SK-N-SH (cell line): Measurements from ENCODE around the gene EMP1. TPM values are rescaled to one million over a fixed set of nuclear protein-coding genes. Genes with fewer than 3 reads are reported as not detected.

Source experiments
- CTCF ChIA-PET: fragments of 300-600, 350-600 bp; formaldehyde crosslinking; extraction: SDS; loops from one replicate; lab custom pipeline; 2021; lab: Yijun Ruan, JAX
- POLR2A ChIA-PET: fragments of 350-600 bp; sonication (Branson Sonifier 250); formaldehyde crosslinking; extraction: SDS; loops from one replicate; lab custom pipeline; 2020; ENCODE audit warnings: antibody characterized with exemption, inconsistent platforms; lab: Yijun Ruan, JAX
- DNase-seq: peaks from one replicate; pipeline ENCODE4 v3.0.0; 2012
- H2AFZ ChIP-seq: fragments of 200-600 bp; sonication (generic); 2 replicates; pipeline ENCODE4 v1.8.1; 2016; ENCODE audit warnings: antibody characterized with exemption, mild to moderate bottlenecking, low read depth
- H3F3A ChIP-seq: fragments of 200-600 bp; sonication (generic); replicated peaks from 2 replicates; pipeline ENCODE3; 2016; ENCODE audit warnings: antibody characterized with exemption, mild to moderate bottlenecking; ENCODE audit not compliant: insufficient read depth
- H3K27ac ChIP-seq, 2 experiments: fragments of 200-500 bp in 1 of 2; fragments of 200-600 bp in 1 of 2; sonication (Bioruptor generic) in 1 of 2; sonication (generic), shearing (Covaris generic) in 1 of 2; 2 replicates each; pipeline versions ENCODE4 v1.5.1 to v1.6.1; 2014 to 2016; ENCODE audit warnings: low read depth in 2 of 2, inconsistent platforms in 1 of 2, low read length in 1 of 2, mild to moderate bottlenecking in 1 of 2, mixed read lengths in 1 of 2
- H3K27me3 ChIP-seq: fragments of 200-600 bp; sonication (generic), shearing (Covaris generic); 2 replicates; pipeline ENCODE4 v1.6.1; 2016; ENCODE audit warnings: mixed run types; ENCODE audit not compliant: insufficient read depth
- H3K36me3 ChIP-seq, 2 experiments: fragments of 200-500 bp in 1 of 2; fragments of 200-600 bp in 1 of 2; sonication (Bioruptor generic) in 1 of 2; sonication (generic) in 1 of 2; replicated peaks in 1 of 2; 2 replicates each; pipeline versions ENCODE3 to v1.5.1; 2014 to 2016; ENCODE audit warnings: low read length in 1 of 2, mild to moderate bottlenecking in 1 of 2; ENCODE audit not compliant: insufficient read depth in 2 of 2, control insufficient read depth in 1 of 2
- H3K4me1 ChIP-seq, 2 experiments: fragments of 200-500 bp in 1 of 2; fragments of 200-600 bp in 1 of 2; sonication (Bioruptor generic) in 1 of 2; sonication (generic), shearing (Covaris generic) in 1 of 2; 2 replicates each; pipeline versions ENCODE4 v1.5.1 to v1.6.1; 2014 to 2016; ENCODE audit warnings: low read depth in 1 of 2, low read length in 1 of 2, mixed run types in 1 of 2; ENCODE audit not compliant: insufficient read depth in 2 of 2, control insufficient read depth in 1 of 2
- H3K4me2 ChIP-seq: fragments of 200-600 bp; sonication (generic), shearing (Covaris generic); 2 replicates; pipeline ENCODE4 v1.6.1; 2017; ENCODE audit warnings: mixed run types
- H3K4me3 ChIP-seq, 2 experiments: fragments of 200-500 bp in 1 of 2; fragments of 200-600 bp in 1 of 2; sonication (Bioruptor generic) in 1 of 2; sonication (generic), shearing (Covaris generic) in 1 of 2; 2 replicates each; pipeline versions ENCODE4 v1.5.1 to v1.8.1; 2014 to 2016; ENCODE audit warnings: low read depth in 2 of 2, inconsistent platforms in 1 of 2, low read length in 1 of 2, mild to moderate bottlenecking in 1 of 2, mixed read lengths in 1 of 2, moderate library complexity in 1 of 2
- H3K79me2 ChIP-seq: fragments of 200-600 bp; sonication (generic); 2 replicates; pipeline ENCODE4 v1.8.1; 2017; ENCODE audit warnings: mild to moderate bottlenecking; ENCODE audit not compliant: insufficient read depth
- H3K9ac ChIP-seq: fragments of 200-600 bp; sonication (generic); 2 replicates; pipeline ENCODE4 v1.6.1; 2017; ENCODE audit warnings: mixed run types
- H3K9me2 ChIP-seq: fragments of 200-600 bp; sonication (generic); 2 replicates; pipeline ENCODE4 v1.6.1; 2017; ENCODE audit warnings: mixed run types
- H3K9me3 ChIP-seq: fragments of 200-600 bp; sonication (generic); 2 replicates; pipeline ENCODE4 v1.6.1; 2017; ENCODE audit warnings: mixed run types, mild to moderate bottlenecking, moderate library complexity
- H4K20me1 ChIP-seq: fragments of 200-600 bp; sonication (generic); 2 replicates; pipeline ENCODE4 v1.6.1; 2017; ENCODE audit warnings: mild to moderate bottlenecking, mixed run types; ENCODE audit not compliant: insufficient read depth
- CTCF ChIP-seq: fragments of 200-600 bp; sonication (generic); IDR thresholded peaks from 2 replicates; pipeline ENCODE4 v1.6.1; 2017; ENCODE audit warnings: antibody characterized with exemption, mild to moderate bottlenecking, moderate library complexity
- EP300 ChIP-seq, 2 experiments: IDR thresholded peaks; 2 replicates each; pipeline versions ENCODE4 v1.4.0 to v1.6.1; 2012; ENCODE audit warnings: borderline replicate concordance in 1 of 2, low read depth in 1 of 2, low read length in 1 of 2
- FOSL2 ChIP-seq: IDR thresholded peaks from 2 replicates; pipeline ENCODE4 v1.4.0; 2012; ENCODE audit warnings: low read depth, mild to moderate bottlenecking, moderate library complexity, borderline replicate concordance
- GABPA ChIP-seq: IDR thresholded peaks from 2 replicates; pipeline ENCODE4 v1.4.0; 2012; ENCODE audit warnings: low read depth, mild to moderate bottlenecking
- GATA2 ChIP-seq: sonication (generic); formaldehyde crosslinking; IDR thresholded peaks from 2 replicates; pipeline ENCODE4 v1.5.0; 2020; ENCODE audit warnings: mild to moderate bottlenecking, missing genetic modification reagents
- IRF3 ChIP-seq: fragments of 150-350 bp; IDR thresholded peaks from 2 replicates; pipeline ENCODE4 v1.6.1; 2016; ENCODE audit warnings: mild to moderate bottlenecking, low read depth, low read length
- MXI1 ChIP-seq: IDR thresholded peaks from 2 replicates; pipeline ENCODE4 v1.6.1; 2012; ENCODE audit warnings: mild to moderate bottlenecking, low read depth, low read length, improper control_type of control experiment
- NRF1 ChIP-seq: IDR thresholded peaks from 2 replicates; pipeline ENCODE4 v1.6.1; 2012; ENCODE audit warnings: low read depth, mild to moderate bottlenecking, low read length
- PBX3 ChIP-seq: IDR thresholded peaks from 2 replicates; pipeline ENCODE4; 2012
- SIN3A ChIP-seq: IDR thresholded peaks from 2 replicates; pipeline ENCODE4 v1.6.1; 2012; ENCODE audit warnings: low read depth, mild to moderate bottlenecking, low read length, moderate library complexity, borderline replicate concordance
- SMC3 ChIP-seq: IDR thresholded peaks from 2 replicates; pipeline ENCODE4 v1.6.1; 2012; ENCODE audit warnings: low read depth, low read length, improper control_type of control experiment
- TAF1 ChIP-seq: IDR thresholded peaks from 2 replicates; pipeline ENCODE4 v1.6.1; 2012; ENCODE audit warnings: low read depth, mild to moderate bottlenecking, low read length, moderate library complexity, borderline replicate concordance
- TEAD4 ChIP-seq: IDR thresholded peaks from 2 replicates; pipeline ENCODE4 v1.4.0; 2012; ENCODE audit warnings: mild to moderate bottlenecking, borderline replicate concordance; ENCODE audit not compliant: insufficient read depth
- USF1 ChIP-seq: IDR thresholded peaks from 2 replicates; pipeline ENCODE4 v1.4.0; 2012; ENCODE audit warnings: low read depth, borderline replicate concordance
- USF2 ChIP-seq: fragments of 150-350 bp; IDR thresholded peaks from 2 replicates; pipeline ENCODE4 v1.6.1; 2017; ENCODE audit warnings: antibody characterized with exemption, low read length, low read depth, borderline replicate concordance
- YY1 ChIP-seq: IDR thresholded peaks from 2 replicates; pipeline ENCODE4 v1.4.0; 2012; ENCODE audit warnings: low read depth, mild to moderate bottlenecking
- ZBTB33 ChIP-seq: IDR thresholded peaks from 2 replicates; pipeline ENCODE4 v1.4.0; 2012; ENCODE audit warnings: low read depth, borderline replicate concordance
- WGBS: methylation state at CpG from one replicate; pipeline ENCODE4 v1.1.6; 2017; ENCODE audit warnings: low lambda C conversion rate; 5-methylcytosine and 5-hydroxymethylcytosine counted together
- polyA plus RNA-seq, 3 experiments: library from polyadenylated mRNA; depleted of rRNA; stranded (reverse); fragments of >200 nt; gene quantifications; 2 replicates each; pipeline ENCODE4 v1.2.3, GENCODE V29; 2012

The EMP1 gene
- polyA plus RNA-seq, 1 of the 3 experiments (the other 2 are of a cell fraction): 67.4 TPM

- no peak overlapping the region for H3K9ac ChIP-seq
- H3K4me3 ChIP-seq: no peak overlapping the region
- POLR2A ChIA-PET: no interaction called here
- peaks cover 0 to 12% of the 10 kb centered on the region in 2 experiments for H3K36me3 ChIP-seq
- no peak overlapping the region for H3K27ac ChIP-seq
- CTCF ChIA-PET: interaction anchor here (0.8 to 6.0 kb wide), 3 partner anchors 12 to 307 kb away, joined by 3 to 58 read pairs (median 3); no protein-coding TSS in a partner anchor
- H4K20me1 ChIP-seq: no peaks in the 10 kb centered on the region
- no peaks in the 10 kb centered on the region for H3K27me3 ChIP-seq
- no peak for TF ChIP-seq CTCF
- TF ChIP-seq SIN3A: no peak
- TF ChIP-seq USF2: no peak
- TF ChIP-seq SMC3: no peak
- no peak for TF ChIP-seq GABPA
- TF ChIP-seq YY1: no peak
- no peak for TF ChIP-seq IRF3
- no peak for TF ChIP-seq FOSL2
- no peak for TF ChIP-seq TEAD4
- TF ChIP-seq NRF1: no peak
- TF ChIP-seq USF1: no peak
- TF ChIP-seq EP300 (IDR thresholded peaks at IDR 0.05; ENCODE audit: borderline replicate concordance in 1 of 2, low read depth in 1 of 2, low read length in 1 of 2): no peak
- TF ChIP-seq ZBTB33: no peak
- TF ChIP-seq MXI1: no peak
- no peak for TF ChIP-seq PBX3
- TF ChIP-seq TAF1: no peak
- no peak for TF ChIP-seq GATA2 (CRISPR knock-in tag)
- WGBS: 70% methylated on average over 5 of the region's 5 CpGs
- H3F3A ChIP-seq: peaks cover 8% of the 10 kb centered on the region
- H3K4me1 ChIP-seq: no peaks in the 10 kb centered on the region
- no peaks in the 10 kb centered on the region for H3K9me3 ChIP-seq
- no peak for DNase-seq
- no peaks in the 10 kb centered on the region for H3K9me2 ChIP-seq
- no peak overlapping the region for H2AFZ ChIP-seq
- H3K4me2 ChIP-seq: no peak overlapping the region
- H3K79me2 ChIP-seq: no peaks in the 10 kb centered on the region
Observed at GRCh38 chr12:13223179-13223804, 26.8 kb downstream of the EMP1 start.
